T-cell (primary cell): ENCODE results near the gene RNASEH1. TPM values are rescaled to one million over a fixed set of nuclear protein-coding genes. Genes with fewer than 3 reads are reported as not detected.

Experiments used
- ATAC-seq, 4 experiments: fragments of 200-7000 bp in 3 of 4; fragments of 150-1000 bp in 1 of 4; cut with Tn5 transposase; replicated peaks in 1 of 4; 1 replicate in 3 of 4; 2 replicates in 1 of 4; pipeline ENCODE4 v1.10.0; 2021; ENCODE audit warnings: moderate library complexity in 3 of 4, mild to moderate bottlenecking in 2 of 4, moderate number of reproducible peaks in 1 of 4
- CTCF ChIA-PET, 2 donors: fragments of 300-600 bp; sonication (Branson Sonifier 250); formaldehyde crosslinking; loops; one replicate each; lab custom pipeline; 2022; ENCODE audit warnings: antibody characterized with exemption in 2 of 2; lab: Charles Lee
- POLR2A ChIA-PET, 2 donors: fragments of 300-600 bp; sonication (Branson Sonifier 250); formaldehyde crosslinking; loops; one replicate each; lab custom pipeline; 2022; ENCODE audit warnings: antibody characterized with exemption in 2 of 2; lab: Charles Lee
- DNase-seq, 35 experiments: peaks; one replicate each; pipeline versions ENCODE4 v3.0.0 to v3.0.0-alpha.2; 2013 to 2023
- H3K27ac ChIP-seq: one replicate; pipeline ENCODE4 v1.5.1; 2013; ENCODE audit warnings: low read length
- H3K27me3 ChIP-seq, 2 experiments: replicated peaks in 1 of 2; 1 replicate in 1 of 2; 2 replicates in 1 of 2; pipeline versions ENCODE4 v1.6.1 to v1.7.0; 2013; ENCODE audit warnings: low read length in 1 of 2, mixed read lengths in 1 of 2; ENCODE audit not compliant: control insufficient read depth in 2 of 2, insufficient read depth in 2 of 2; ENCODE audit errors: extremely low read depth in 1 of 2
- H3K36me3 ChIP-seq, 2 donors: 1 replicate in 1 of 2; 2 replicates in 1 of 2; pipeline versions ENCODE4 v1.6.1 to v1.7.0; 2013; ENCODE audit warnings: low read length in 1 of 2; ENCODE audit not compliant: control insufficient read depth in 2 of 2, insufficient read depth in 1 of 2; ENCODE audit errors: extremely low read depth in 1 of 2
- H3K4me1 ChIP-seq, 2 experiments: 1 replicate in 1 of 2; 2 replicates in 1 of 2; pipeline versions ENCODE4 v1.6.1 to v1.7.0; 2013; ENCODE audit warnings: low read length in 2 of 2, mixed read lengths in 1 of 2; ENCODE audit not compliant: insufficient read depth in 2 of 2, control insufficient read depth in 1 of 2; ENCODE audit errors: extremely low read depth in 1 of 2
- H3K4me3 ChIP-seq, 2 donors: 1 replicate in 1 of 2; 2 replicates in 1 of 2; pipeline versions ENCODE4 v1.5.1 to v1.7.0; 2013; ENCODE audit warnings: mild to moderate bottlenecking in 2 of 2, low read length in 1 of 2, moderate library complexity in 1 of 2; ENCODE audit not compliant: control insufficient read depth in 1 of 2; ENCODE audit errors: extremely low read depth in 1 of 2
- H3K9me3 ChIP-seq: 2 replicates; pipeline ENCODE4 v1.7.0; 2013
- H3K27ac Mint-ChIP-seq, 2 donors: one replicate each; pipeline ENCODE4 v1.8.0; 2020 to 2021; ENCODE audit warnings: mild to moderate bottlenecking in 2 of 2, mixed read lengths in 2 of 2
- H3K27me3 Mint-ChIP-seq, 2 donors: one replicate each; pipeline ENCODE4 v1.8.0; 2021 to 2022; ENCODE audit warnings: mixed read lengths in 2 of 2
- H3K36me3 Mint-ChIP-seq: one replicate; pipeline ENCODE4 v1.8.0; 2021; ENCODE audit warnings: mixed read lengths
- H3K4me1 Mint-ChIP-seq, 3 donors: one replicate each; pipeline ENCODE4 v1.8.0; 2020 to 2022; ENCODE audit warnings: mixed read lengths in 3 of 3, mild to moderate bottlenecking in 1 of 3
- H3K4me3 Mint-ChIP-seq, 3 donors: one replicate each; pipeline ENCODE4 v1.8.0; 2020 to 2022; ENCODE audit warnings: mild to moderate bottlenecking in 3 of 3, mixed read lengths in 3 of 3, moderate library complexity in 3 of 3
- H3K9me3 Mint-ChIP-seq, 3 donors: one replicate each; pipeline ENCODE4 v1.8.0; 2020 to 2022; ENCODE audit warnings: mixed read lengths in 3 of 3
- WGBS: methylation state at CpG from one replicate; pipeline ENCODE4 v1.1.5; 2013; ENCODE audit warnings: missing lambda C conversion rate; ENCODE audit not compliant: insufficient coverage; 5-methylcytosine and 5-hydroxymethylcytosine counted together
- total RNA-seq, 35 experiments: library from RNA in 6 of 35; stranded (reverse) in 6 of 35; fragments of 120-200 nt in 1 of 35; gene quantifications; one replicate each; pipeline versions ENCODE4 v1.2.1 to v1.2.4 and lab custom pipeline; 2013 to 2026

The RNASEH1 gene
- total RNA-seq, 5 donors from 2014 or later (not counting 1 experiment from before 2014, with no cell fraction given) = 24.1 to 28.4 (median 25.2) TPM

GRCh38 chr2:3534251-3534814 lies 23.8 kb downstream of the RNASEH1 start:
- Mint-ChIP-seq H3K36me3 (peaks cover 1% of the 10 kb centered on the region), H3K4me3 (no peak overlapping the region), H3K27ac (no peak overlapping the region), H3K9me3 (no peaks in the 10 kb centered on the region), H3K27me3 (no peaks in the 10 kb centered on the region), H3K4me1 (peaks cover 0 to 5% (median 0%) of the 10 kb centered on the region in 3 donors)
- Histone ChIP-seq H3K36me3 (peaks cover 0 to 2% of the 10 kb centered on the region in 2 donors), H3K9me3 (no peaks in the 10 kb centered on the region), H3K27me3 (no peaks in the 10 kb centered on the region), H3K4me1 (no peaks in the 10 kb centered on the region), H3K27ac (no peak overlapping the region), H3K4me3 (no peak overlapping the region)
- ChIA-PET CTCF (no interaction called here), POLR2A (no interaction called here)
- DNase-seq (no peak), ATAC-seq (no peak)
- 94% methylated on average over 21 of the region's 24 CpGs for WGBS

GRCh38 chr2:3533836-3534235 lies 24.3 kb downstream of the RNASEH1 start:
- Histone ChIP-seq H3K27me3 (no peaks in the 10 kb centered on the region), H3K27ac (no peak overlapping the region), H3K9me3 (no peaks in the 10 kb centered on the region), H3K4me1 (no peaks in the 10 kb centered on the region), H3K36me3 (peaks cover 0 to 2% of the 10 kb centered on the region in 2 donors), H3K4me3 (no peak overlapping the region)
- no peaks in the 10 kb centered on the region for H3K36me3 Mint-ChIP-seq
- ATAC-seq (no peak), DNase-seq (no peak)
- no peaks in the 10 kb centered on the region for H3K9me3 Mint-ChIP-seq
- no peak overlapping the region for H3K4me3 Mint-ChIP-seq
- peaks cover 0 to 5% (median 0%) of the 10 kb centered on the region in 3 donors for H3K4me1 Mint-ChIP-seq
- CTCF ChIA-PET = no interaction called here
- POLR2A ChIA-PET = no interaction called here
- no peak overlapping the region for H3K27ac Mint-ChIP-seq
- no peaks in the 10 kb centered on the region for H3K27me3 Mint-ChIP-seq
- WGBS = 83% methylated on average over 6 of the region's 6 CpGs

GRCh38 chr2:3532941-3533340 lies 25.2 kb downstream of the RNASEH1 start:
- Mint-ChIP-seq H3K4me1 (peaks cover 0 to 5% (median 0%) of the 10 kb centered on the region in 3 donors), H3K36me3 (no peaks in the 10 kb centered on the region), H3K9me3 (no peaks in the 10 kb centered on the region), H3K4me3 (no peak overlapping the region), H3K27me3 (no peaks in the 10 kb centered on the region), H3K27ac (no peak overlapping the region)
- WGBS = 100% methylated on average over 7 of the region's 12 CpGs
- no peak overlapping the region for H3K27ac ChIP-seq
- DNase-seq (no peak), ATAC-seq (no peak)
- H3K4me1 ChIP-seq = no peaks in the 10 kb centered on the region
- ChIA-PET POLR2A (no interaction called here), CTCF (no interaction called here)
- H3K36me3 ChIP-seq = no peaks in the 10 kb centered on the region
- no peaks in the 10 kb centered on the region for H3K27me3 ChIP-seq
- H3K4me3 ChIP-seq = no peak overlapping the region
- H3K9me3 ChIP-seq = no peaks in the 10 kb centered on the region

- Histone ChIP-seq H3K4me3 (no peak overlapping the region), H3K9me3 (no peaks in the 10 kb centered on the region), H3K4me1 (no peaks in the 10 kb centered on the region), H3K27ac (no peak overlapping the region), H3K36me3 (no peaks in the 10 kb centered on the region), H3K27me3 (peaks cover 0 to 3% of the 10 kb centered on the region in 2 experiments)
- Mint-ChIP-seq H3K4me1 (no peaks in the 10 kb centered on the region), H3K4me3 (no peak overlapping the region), H3K36me3 (no peaks in the 10 kb centered on the region), H3K9me3 (no peaks in the 10 kb centered on the region), H3K27ac (no peak overlapping the region), H3K27me3 (no peaks in the 10 kb centered on the region)
- CTCF ChIA-PET = no interaction called here
- WGBS = 96% methylated on average over 14 of the region's 24 CpGs
- no peak for ATAC-seq
- POLR2A ChIA-PET = no interaction called here
- no peak for DNase-seq
Observed at GRCh38 chr2:3529316-3530025, 28.7 kb downstream of the RNASEH1 start.

- no peaks in the 10 kb centered on the region for H3K36me3 ChIP-seq
- POLR2A ChIA-PET = interaction anchor here in 1 of 2 donors (0.6 kb wide), 1 partner anchor 19 kb away, joined by 3 read pairs; no protein-coding TSS in a partner anchor
- 94% methylated on average over 38 of the region's 40 CpGs for WGBS
- no peaks in the 10 kb centered on the region for H3K4me1 Mint-ChIP-seq
- ATAC-seq = no peak
- H3K36me3 Mint-ChIP-seq = no peaks in the 10 kb centered on the region
- H3K4me3 Mint-ChIP-seq = no peak overlapping the region
- H3K4me1 ChIP-seq = no peaks in the 10 kb centered on the region
- H3K9me3 ChIP-seq = no peaks in the 10 kb centered on the region
- H3K27me3 Mint-ChIP-seq = no peaks in the 10 kb centered on the region
- H3K4me3 ChIP-seq = no peak overlapping the region
- no peak for DNase-seq
- H3K9me3 Mint-ChIP-seq = no peaks in the 10 kb centered on the region
- H3K27me3 ChIP-seq = peaks cover 0 to 3% of the 10 kb centered on the region in 2 experiments
- H3K27ac ChIP-seq = no peak overlapping the region
- CTCF ChIA-PET = no interaction called here
- H3K27ac Mint-ChIP-seq = no peak overlapping the region
Observed at GRCh38 chr2:3527886-3528785, 30.0 kb downstream of the RNASEH1 start.

- H3K4me1 Mint-ChIP-seq = peaks cover 2 to 3% (median 3%) of the 10 kb centered on the region in 3 donors
- POLR2A ChIA-PET = no interaction called here
- Histone ChIP-seq H3K36me3 (no peaks in the 10 kb centered on the region), H3K27ac (no peak overlapping the region), H3K4me1 (no peaks in the 10 kb centered on the region), H3K4me3 (no peak overlapping the region), H3K27me3 (peaks cover 0 to 3% of the 10 kb centered on the region in 2 experiments), H3K9me3 (no peaks in the 10 kb centered on the region)
- H3K9me3 Mint-ChIP-seq = no peaks in the 10 kb centered on the region
- WGBS = 97% methylated on average over 12 of the region's 22 CpGs
- no peaks in the 10 kb centered on the region for H3K36me3 Mint-ChIP-seq
- CTCF ChIA-PET = no interaction called here
- DNase-seq (no peak), ATAC-seq (no peak)
- H3K27ac Mint-ChIP-seq = no peak overlapping the region
- no peak overlapping the region for H3K4me3 Mint-ChIP-seq
- no peaks in the 10 kb centered on the region for H3K27me3 Mint-ChIP-seq
Observed at GRCh38 chr2:3526871-3527270, 31.3 kb downstream of the RNASEH1 start.
